IPS-NIHi11 (cell line): ENCODE measurements around the gene GPR55.

Experiments
- DNase-seq: peaks from one replicate; pipeline ENCODE4 v3.0.0; 2012; ENCODE audit warnings: mixed read lengths, low spot score

Gene GPR55

DNA sequence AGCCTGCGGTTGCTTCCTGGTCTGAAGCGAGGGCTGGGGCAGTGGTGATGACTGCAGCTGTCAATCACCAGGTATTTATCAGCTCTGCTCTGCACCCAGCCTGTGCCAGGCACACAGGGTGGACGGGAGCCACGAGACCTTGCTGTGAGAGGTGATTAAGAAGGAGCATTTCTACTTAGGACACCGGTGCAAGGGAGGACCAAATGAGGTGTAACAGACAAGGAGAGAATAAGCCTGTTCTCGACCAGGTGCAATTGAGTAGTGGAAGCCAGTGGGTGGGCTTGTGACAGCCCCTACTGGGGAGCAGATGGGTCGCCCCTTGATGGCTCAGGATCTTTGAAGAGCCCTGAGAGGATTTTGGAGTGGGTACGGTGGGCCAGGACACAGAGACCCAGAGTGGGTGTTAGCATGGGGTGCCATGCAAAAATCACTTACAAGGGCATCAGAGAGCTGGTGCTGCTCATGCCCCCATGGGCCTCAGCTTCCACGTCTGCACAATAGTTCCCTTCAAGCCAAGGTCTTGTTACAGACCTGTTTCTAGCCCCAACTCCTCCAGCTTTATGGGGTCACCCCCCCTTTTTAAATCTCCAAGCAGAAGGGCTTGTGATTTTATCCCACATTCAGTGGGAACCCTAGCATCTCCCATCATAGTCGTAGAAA lies 24.6 kb downstream of the GPR55 start:
- DNase-seq: no peak

DNA sequence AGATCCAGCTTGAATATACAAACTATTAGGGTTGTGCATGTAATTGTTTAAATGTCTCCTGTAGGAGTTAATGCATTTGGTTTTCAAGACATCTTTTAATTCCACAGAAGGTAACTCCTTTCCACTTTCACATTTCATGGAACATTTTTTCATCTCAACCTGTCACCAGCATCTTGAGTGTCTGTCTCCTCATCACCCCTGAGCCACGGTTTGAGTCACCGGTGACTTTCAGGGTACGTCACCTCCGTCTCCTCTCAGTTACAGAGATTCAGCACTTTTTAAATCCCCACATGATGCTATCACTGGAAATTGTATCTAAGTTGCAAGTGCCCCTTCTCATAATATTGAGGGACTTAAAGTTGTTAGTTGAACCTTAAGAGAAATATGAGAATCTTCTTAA lies 25.3 kb downstream of the GPR55 start:
- DNase-seq: no peak

DNA sequence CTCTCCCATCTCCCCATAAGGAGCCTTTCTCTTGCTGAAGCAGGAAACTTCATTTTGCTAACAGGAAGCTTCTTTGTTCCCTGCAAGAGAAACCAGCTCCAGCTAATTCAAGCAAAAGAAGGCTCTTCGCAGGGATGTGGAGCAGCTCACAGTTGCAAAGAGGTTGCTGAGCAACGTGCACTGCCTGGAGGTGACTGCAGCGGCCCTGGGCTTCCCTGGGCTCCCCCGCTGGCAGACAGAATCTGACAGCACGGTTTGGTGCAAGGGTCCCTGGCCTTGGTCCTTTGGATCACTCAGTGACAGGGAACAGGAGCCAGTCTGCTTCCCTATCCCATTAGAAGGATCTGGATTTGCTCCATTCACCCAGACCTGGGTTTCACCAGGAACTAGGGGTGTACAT lies 25.8 kb downstream of the GPR55 start:
- no peak for DNase-seq

DNA sequence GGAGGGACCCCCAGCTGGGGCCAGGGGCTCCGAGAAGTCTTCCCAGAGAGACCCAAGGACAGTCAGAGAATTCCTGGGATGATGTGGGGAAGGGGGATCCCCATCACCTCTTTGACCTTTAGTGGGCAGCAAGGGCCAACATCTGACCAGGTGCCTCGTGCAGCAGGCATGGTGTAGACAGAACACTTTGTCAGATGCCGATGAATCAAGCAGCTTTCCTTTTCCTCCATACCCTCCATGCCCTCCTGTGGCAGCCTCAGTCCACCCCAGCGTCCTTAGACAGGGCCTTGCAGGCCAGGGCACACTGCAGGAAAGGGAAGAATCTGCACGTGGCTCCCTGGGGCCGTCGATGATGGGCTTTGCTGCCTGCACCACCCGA lies 26.3 kb downstream of the GPR55 start:
- no peak for DNase-seq

- no peak for DNase-seq
Observed at GRCh38 chr2:230898016-230898712, 26.9 kb downstream of the GPR55 start.

GRCh38 chr2:230896346-230897115 lies 28.5 kb downstream of the GPR55 start:
- no peak for DNase-seq

DNA sequence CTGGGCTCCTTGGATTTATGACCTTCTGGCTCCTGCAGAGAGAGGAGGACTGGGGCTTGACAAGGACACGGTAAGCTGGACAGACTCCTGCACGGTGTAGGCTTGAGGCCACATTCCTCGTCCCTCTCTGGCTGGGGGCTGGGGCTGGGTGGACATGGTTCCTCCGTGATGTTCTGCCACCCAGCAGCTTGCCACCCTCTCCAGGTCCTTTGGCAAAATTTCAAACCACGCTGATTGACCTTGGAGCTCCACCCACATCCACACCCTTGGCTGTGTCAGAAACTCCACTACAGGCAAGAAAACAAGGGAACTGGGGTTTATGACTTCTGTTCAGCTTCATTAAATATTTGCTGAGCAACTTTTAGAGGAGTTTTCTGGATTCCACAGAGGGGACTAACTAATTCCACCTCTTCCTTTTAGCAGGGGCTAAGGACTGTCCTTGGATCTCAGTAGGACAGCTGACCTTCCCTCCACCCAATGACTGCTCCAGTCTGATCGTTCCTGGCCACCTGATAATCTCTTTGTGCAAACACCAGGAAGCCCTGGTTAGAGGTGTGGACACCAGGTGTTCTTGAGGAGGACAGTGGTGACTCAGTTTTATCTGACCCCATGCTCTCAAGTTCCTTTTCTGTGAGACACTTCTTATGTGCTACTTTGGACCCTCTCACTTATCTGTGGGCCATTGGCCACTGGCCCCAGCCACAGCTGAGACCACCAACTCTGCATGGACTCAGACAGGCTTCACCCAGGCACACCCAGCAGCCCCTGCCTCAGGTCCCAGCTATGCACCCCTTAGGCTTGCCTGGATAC lies 29.3 kb downstream of the GPR55 start:
- no peak for DNase-seq

DNA sequence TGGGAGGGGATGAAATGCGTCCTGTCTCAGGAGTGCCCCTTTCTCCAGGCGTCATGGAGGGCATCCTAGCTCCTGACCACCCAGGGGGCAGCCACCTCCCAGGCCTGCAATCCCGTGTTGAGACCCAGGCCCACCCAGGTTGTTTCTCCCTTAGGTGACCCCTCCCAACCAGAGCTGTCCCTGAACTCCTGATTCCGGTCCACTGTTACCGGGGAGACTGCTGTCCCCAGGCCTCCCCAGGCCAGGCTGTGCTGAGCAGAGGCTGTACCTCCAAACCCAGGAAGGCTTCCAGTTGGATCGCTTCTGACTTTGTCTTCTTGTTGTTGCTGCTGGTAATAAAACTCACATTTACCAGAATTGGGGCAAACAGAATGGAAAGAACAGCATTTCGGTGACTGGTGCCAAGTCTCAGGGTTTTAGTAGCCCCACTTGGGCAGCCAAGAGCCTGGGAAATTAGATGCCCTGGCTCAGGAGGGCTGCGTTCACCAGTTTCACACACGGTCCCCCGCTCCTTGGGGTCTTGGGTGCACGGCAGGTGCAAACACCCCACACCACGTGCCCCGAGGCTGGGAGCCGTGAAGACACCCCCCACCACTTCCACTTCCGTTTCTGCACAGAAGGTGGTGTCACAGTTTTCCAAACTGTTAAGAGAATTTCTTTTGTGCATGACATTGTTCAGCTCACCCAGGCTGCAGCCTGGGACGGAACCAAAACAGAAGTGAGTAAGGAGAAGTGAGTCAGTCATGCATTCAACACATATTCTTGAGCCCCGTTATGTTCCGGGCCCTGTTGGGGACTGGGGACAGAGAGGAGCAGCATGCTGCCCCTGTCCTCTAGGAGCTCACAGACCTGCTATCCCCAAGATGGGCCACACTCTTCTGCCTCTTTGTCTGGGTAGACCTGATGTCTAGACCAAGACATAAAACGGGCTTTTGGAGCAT lies 30.9 kb downstream of the GPR55 start:
- no peak for DNase-seq

DNA sequence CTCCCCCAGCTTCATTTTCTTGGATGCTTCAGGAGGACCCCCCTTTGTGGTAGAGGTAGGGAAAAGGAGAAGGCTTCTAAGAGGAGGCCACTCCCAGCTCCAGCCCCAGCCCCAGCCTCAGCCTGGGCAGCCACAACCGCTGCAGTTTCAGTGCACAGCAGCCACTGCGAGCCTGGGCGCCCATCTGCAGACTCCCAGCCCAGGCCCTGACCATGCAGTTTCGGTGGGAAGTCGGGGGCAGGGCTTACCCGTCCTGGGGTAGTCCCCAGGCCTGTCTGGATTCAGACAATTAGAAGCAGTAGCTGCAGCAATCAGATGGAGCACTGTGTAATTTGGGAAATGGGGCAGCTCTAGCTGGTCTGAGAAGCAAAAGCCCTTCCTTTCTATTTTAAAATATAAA lies 31.7 kb downstream of the GPR55 start:
- no peak for DNase-seq

- no peak for DNase-seq
Observed at GRCh38 chr2:230891509-230891908, 33.5 kb downstream of the GPR55 start.

DNA sequence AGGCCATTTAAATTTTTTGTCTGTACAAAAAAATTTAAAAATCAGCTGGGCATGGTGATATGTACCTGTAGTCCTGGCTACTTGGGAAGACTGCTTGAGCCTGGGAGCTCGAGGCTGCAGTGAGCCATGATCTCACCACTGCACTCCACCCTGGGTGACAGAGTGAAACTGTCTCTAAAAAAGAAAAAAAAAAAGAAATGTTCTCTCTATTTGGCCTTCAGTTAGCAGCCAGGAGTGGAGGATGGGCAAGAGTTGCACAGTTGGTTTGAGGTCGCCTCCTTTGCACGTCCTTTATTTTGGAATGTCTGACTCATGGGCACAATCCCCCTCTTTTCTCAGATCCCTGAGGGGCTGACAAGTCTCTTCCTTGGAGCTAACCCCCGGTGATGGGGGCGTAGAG lies 34.0 kb downstream of the GPR55 start:
- DNase-seq: no peak

DNA sequence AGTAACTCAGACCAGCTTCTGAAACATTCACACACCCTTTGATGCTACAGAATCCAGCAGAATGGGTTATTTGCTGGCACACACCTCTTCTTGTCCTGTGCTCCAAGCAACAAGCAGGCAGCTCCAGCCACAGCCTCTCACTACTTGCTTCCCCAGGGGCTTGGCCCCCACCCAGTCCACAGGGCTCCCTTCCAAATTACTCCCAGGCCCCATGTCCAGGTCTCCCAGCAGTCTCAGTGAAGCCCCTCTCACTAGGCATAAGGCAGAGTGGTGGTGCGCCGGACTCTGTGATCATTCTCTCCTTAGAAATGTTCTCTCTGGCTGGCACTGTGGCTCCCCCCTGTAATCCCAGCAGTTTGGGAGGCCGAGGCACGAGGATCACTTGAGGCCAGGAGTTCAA lies 34.4 kb downstream of the GPR55 start:
- DNase-seq: no peak

- DNase-seq: no peak
Observed at GRCh38 chr2:230889911-230890601, 35.0 kb downstream of the GPR55 start.

- DNase-seq: no peak
Observed at GRCh38 chr2:230888824-230889400, 36.1 kb downstream of the GPR55 start.

DNA sequence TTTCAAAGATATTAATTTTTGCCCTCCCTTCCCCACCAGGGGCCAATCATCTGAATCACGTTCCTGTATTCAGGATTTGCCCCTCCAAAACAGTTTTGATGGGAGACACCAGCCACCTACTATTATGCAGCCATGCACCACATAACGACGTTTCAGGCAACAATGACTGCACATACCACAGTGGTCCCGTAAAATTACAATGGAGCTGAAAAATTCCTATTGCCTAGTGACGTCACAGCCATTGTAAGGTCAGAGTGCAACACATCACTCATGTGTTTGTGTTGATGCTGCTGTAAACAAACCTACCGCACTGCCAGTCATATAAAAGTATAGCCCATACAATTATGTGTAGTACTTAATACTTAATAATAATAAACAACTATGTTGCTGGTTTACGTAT lies 37.7 kb downstream of the GPR55 start:
- DNase-seq: no peak

- peak; percentile 57 for DNase-seq
Observed at GRCh38 chr2:230886671-230887071, 38.4 kb downstream of the GPR55 start.

- no peak for DNase-seq
Observed at GRCh38 chr2:230886206-230886605, 38.8 kb downstream of the GPR55 start.

GRCh38 chr2:230885463-230886130 lies 39.4 kb downstream of the GPR55 start:
- peak; percentile 75 for DNase-seq

DNA sequence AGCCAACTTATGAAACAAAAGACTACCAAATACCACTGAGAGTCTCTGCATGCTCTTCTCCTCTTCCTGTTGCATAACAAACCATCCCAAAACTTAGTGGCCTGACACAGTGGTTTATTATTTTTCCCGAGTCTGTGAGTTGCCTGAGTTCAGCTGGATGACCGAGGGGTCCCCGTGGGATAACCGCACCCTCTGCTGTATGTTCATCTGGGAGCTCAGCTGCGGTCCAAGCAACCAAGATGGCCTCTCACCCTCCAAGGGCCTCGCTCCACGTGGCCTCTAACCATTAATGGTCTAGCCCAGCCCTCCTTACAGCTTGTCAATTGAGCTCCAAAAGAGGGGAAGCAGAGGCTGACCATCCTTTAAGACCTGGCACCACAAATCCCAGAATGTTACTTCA lies 43.2 kb downstream of the GPR55 start:
- DNase-seq: no peak

DNA sequence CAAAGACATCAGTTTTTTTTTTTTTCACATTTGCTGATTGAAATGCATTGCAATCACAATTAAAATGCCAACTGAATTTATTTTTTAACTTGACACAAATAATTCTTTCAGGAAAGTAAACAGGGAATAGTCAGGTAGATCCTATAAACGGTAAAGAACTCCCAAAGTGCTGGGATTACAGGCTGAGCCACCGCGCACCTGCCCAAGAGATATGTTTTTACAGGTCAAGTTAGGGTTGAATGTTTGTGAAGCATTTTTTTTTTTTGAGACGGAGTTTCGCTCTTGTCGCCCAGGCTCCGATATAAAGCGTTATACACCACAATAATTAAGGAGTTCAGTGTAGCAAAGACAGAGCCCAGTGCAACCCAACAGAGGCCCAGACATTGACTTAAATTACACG lies 45.2 kb downstream of the GPR55 start:
- no peak for DNase-seq
